ENCODE data around the gene WNT9B. TPM values are rescaled to one million over a fixed set of nuclear protein-coding genes. Genes with fewer than 3 reads are reported as not detected.
"Not testable (repeated sequence)": the region's sequence is repeated elsewhere in the genome, so short reads cannot be mapped to it uniquely, and the experiment has no call there.

Gene WNT9B
- total and polyA plus RNA-seq, 5 donors from 2014 or later: not detected

GRCh38 chr17:46911311-46911710 is 59.9 kb downstream of the WNT9B start:
- Histone ChIP-seq H3K27me3 (ENCODE audit: control insufficient read depth, insufficient read depth, low read length) (peaks cover 1% of the 10 kb centered on the region), H3K4me3 (ENCODE audit: low read depth, low read length) (no peak overlapping the region), H3K4me1 (ENCODE audit: control insufficient read depth, insufficient read depth, low read length, poor library complexity, severe bottlenecking) (no peaks in the 10 kb centered on the region), H3K9me3 (ENCODE audit: control insufficient read depth in 2 of 2, low read length in 2 of 2) (no peaks in the 10 kb centered on the region), H3K36me3 (ENCODE audit: control insufficient read depth, insufficient read depth, low read length) (no peaks in the 10 kb centered on the region), H3K27ac (ENCODE audit: insufficient read depth, low read length, poor library complexity, severe bottlenecking) (no peak overlapping the region)
- DNase-seq: no peak
- ATAC-seq (ENCODE audit: low read depth in 2 of 2): no peak
- no peak overlapping the region for H3K27ac Mint-ChIP-seq
- no peaks in the 10 kb centered on the region for H3K4me1 Mint-ChIP-seq
- no peak overlapping the region for H3K4me3 Mint-ChIP-seq
- H3K9me3 Mint-ChIP-seq: peaks cover 0 to 1% (median 0%) of the 10 kb centered on the region in 7 donors
- peaks cover 6% of the 10 kb centered on the region for H3K27me3 Mint-ChIP-seq
- H3K36me3 Mint-ChIP-seq: peaks cover 3% of the 10 kb centered on the region

GRCh38 chr17:46915596-46915995 is 64.2 kb downstream of the WNT9B start:
- peaks cover 0 to 2% (median 0%) of the 10 kb centered on the region in 4 donors for H3K4me1 Mint-ChIP-seq
- no peak overlapping the region for H3K27ac Mint-ChIP-seq
- H3K27me3 ChIP-seq (ENCODE audit: control insufficient read depth, insufficient read depth, low read length): peaks cover 1% of the 10 kb centered on the region
- H3K4me1 ChIP-seq (ENCODE audit: control insufficient read depth, insufficient read depth, low read length, poor library complexity, severe bottlenecking): no peaks in the 10 kb centered on the region
- no peaks in the 10 kb centered on the region for H3K9me3 ChIP-seq (ENCODE audit: control insufficient read depth in 2 of 2, low read length in 2 of 2)
- no peak for ATAC-seq (ENCODE audit: low read depth in 2 of 2)
- H3K4me3 Mint-ChIP-seq: no peak overlapping the region
- H3K9me3 Mint-ChIP-seq: no peaks in the 10 kb centered on the region
- no peak overlapping the region for H3K27ac ChIP-seq (ENCODE audit: insufficient read depth, low read length, poor library complexity, severe bottlenecking)
- H3K36me3 ChIP-seq (ENCODE audit: control insufficient read depth, insufficient read depth, low read length): no peaks in the 10 kb centered on the region
- H3K27me3 Mint-ChIP-seq: peaks cover 21% of the 10 kb centered on the region
- H3K4me3 ChIP-seq (ENCODE audit: low read depth, low read length): no peak overlapping the region
- peaks cover 3% of the 10 kb centered on the region for H3K36me3 Mint-ChIP-seq
- no peak for DNase-seq

GRCh38 chr17:46916211-46916610 is 64.8 kb downstream of the WNT9B start:
- Mint-ChIP-seq H3K9me3 (no peaks in the 10 kb centered on the region), H3K27me3 (peaks cover 24% of the 10 kb centered on the region), H3K36me3 (peaks cover 3% of the 10 kb centered on the region), H3K27ac (no peak overlapping the region), H3K4me3 (no peak overlapping the region), H3K4me1 (peaks cover 0 to 2% (median 0%) of the 10 kb centered on the region in 4 donors)
- Histone ChIP-seq H3K27ac (ENCODE audit: insufficient read depth, low read length, poor library complexity, severe bottlenecking) (no peak overlapping the region), H3K27me3 (ENCODE audit: control insufficient read depth, insufficient read depth, low read length) (peaks cover 1% of the 10 kb centered on the region), H3K9me3 (ENCODE audit: control insufficient read depth in 2 of 2, low read length in 2 of 2) (no peaks in the 10 kb centered on the region), H3K4me1 (ENCODE audit: control insufficient read depth, insufficient read depth, low read length, poor library complexity, severe bottlenecking) (no peaks in the 10 kb centered on the region), H3K36me3 (ENCODE audit: control insufficient read depth, insufficient read depth, low read length) (no peaks in the 10 kb centered on the region), H3K4me3 (ENCODE audit: low read depth, low read length) (no peak overlapping the region)
- ATAC-seq (ENCODE audit: low read depth in 2 of 2): no peak
- no peak for DNase-seq

GRCh38 chr17:46916623-46917022 is 65.2 kb downstream of the WNT9B start:
- no peaks in the 10 kb centered on the region for H3K36me3 ChIP-seq (ENCODE audit: control insufficient read depth, insufficient read depth, low read length)
- H3K4me3 Mint-ChIP-seq: no peak overlapping the region
- peaks cover 3% of the 10 kb centered on the region for H3K36me3 Mint-ChIP-seq
- no peaks in the 10 kb centered on the region for H3K9me3 Mint-ChIP-seq
- H3K4me1 Mint-ChIP-seq: peaks cover 0 to 2% (median 0%) of the 10 kb centered on the region in 4 donors
- DNase-seq (no peak), ATAC-seq (ENCODE audit: low read depth in 2 of 2) (no peak)
- H3K27me3 Mint-ChIP-seq: peaks cover 24% of the 10 kb centered on the region
- H3K27ac ChIP-seq (ENCODE audit: insufficient read depth, low read length, poor library complexity, severe bottlenecking): no peak overlapping the region
- no peak overlapping the region for H3K27ac Mint-ChIP-seq
- H3K4me1 ChIP-seq (ENCODE audit: control insufficient read depth, insufficient read depth, low read length, poor library complexity, severe bottlenecking): no peaks in the 10 kb centered on the region
- peaks cover 1% of the 10 kb centered on the region for H3K27me3 ChIP-seq (ENCODE audit: control insufficient read depth, insufficient read depth, low read length)
- H3K4me3 ChIP-seq (ENCODE audit: low read depth, low read length): no peak overlapping the region
- H3K9me3 ChIP-seq (ENCODE audit: control insufficient read depth in 2 of 2, low read length in 2 of 2): no peaks in the 10 kb centered on the region

GRCh38 chr17:46917041-46917440 is 65.7 kb downstream of the WNT9B start:
- Mint-ChIP-seq H3K9me3 (no peaks in the 10 kb centered on the region), H3K4me3 (no peak overlapping the region), H3K36me3 (peaks cover 3% of the 10 kb centered on the region), H3K27me3 (peaks cover 24% of the 10 kb centered on the region), H3K27ac (no peak overlapping the region), H3K4me1 (peaks cover 0 to 3% (median under 1%) of the 10 kb centered on the region in 4 donors)
- Histone ChIP-seq H3K4me1 (ENCODE audit: control insufficient read depth, insufficient read depth, low read length, poor library complexity, severe bottlenecking) (no peaks in the 10 kb centered on the region), H3K4me3 (ENCODE audit: low read depth, low read length) (no peak overlapping the region), H3K9me3 (ENCODE audit: control insufficient read depth in 2 of 2, low read length in 2 of 2) (no peaks in the 10 kb centered on the region), H3K27me3 (ENCODE audit: control insufficient read depth, insufficient read depth, low read length) (peaks cover 1% of the 10 kb centered on the region), H3K36me3 (ENCODE audit: control insufficient read depth, insufficient read depth, low read length) (no peaks in the 10 kb centered on the region), H3K27ac (ENCODE audit: insufficient read depth, low read length, poor library complexity, severe bottlenecking) (no peak overlapping the region)
- ATAC-seq (ENCODE audit: low read depth in 2 of 2): no peak
- DNase-seq: no peak

GRCh38 chr17:46917516-46917915 is 66.1 kb downstream of the WNT9B start:
- no peak for DNase-seq
- H3K9me3 ChIP-seq (ENCODE audit: control insufficient read depth in 2 of 2, low read length in 2 of 2): no peaks in the 10 kb centered on the region
- Mint-ChIP-seq H3K9me3 (no peaks in the 10 kb centered on the region), H3K27ac (no peak overlapping the region), H3K36me3 (peaks cover 3% of the 10 kb centered on the region), H3K27me3 (peaks cover 24% of the 10 kb centered on the region), H3K4me1 (peaks cover 0 to 6% (median under 1%) of the 10 kb centered on the region in 4 donors), H3K4me3 (no peak overlapping the region)
- peaks cover 1% of the 10 kb centered on the region for H3K27me3 ChIP-seq (ENCODE audit: control insufficient read depth, insufficient read depth, low read length)
- peaks cover 1% of the 10 kb centered on the region for H3K4me1 ChIP-seq (ENCODE audit: control insufficient read depth, insufficient read depth, low read length, poor library complexity, severe bottlenecking)
- H3K36me3 ChIP-seq (ENCODE audit: control insufficient read depth, insufficient read depth, low read length): no peaks in the 10 kb centered on the region
- H3K4me3 ChIP-seq (ENCODE audit: low read depth, low read length): no peak overlapping the region
- ATAC-seq (ENCODE audit: low read depth in 2 of 2): no peak
- H3K27ac ChIP-seq (ENCODE audit: insufficient read depth, low read length, poor library complexity, severe bottlenecking): no peak overlapping the region

GRCh38 chr17:46921962-46922361 is 70.6 kb downstream of the WNT9B start:
- peaks cover 18% of the 10 kb centered on the region for H3K4me1 ChIP-seq (ENCODE audit: control insufficient read depth, insufficient read depth, low read length, poor library complexity, severe bottlenecking)
- Mint-ChIP-seq H3K4me3 (peak overlapping the region; percentile 74 to 96 (median 78)), H3K27ac (peak overlapping the region in 1 of 3 donors; percentile 100), H3K27me3 (peaks cover 13% of the 10 kb centered on the region), H3K4me1 (peaks cover 25 to 49% (median 38%) of the 10 kb centered on the region in 4 donors)
- H3K9me3 ChIP-seq (ENCODE audit: control insufficient read depth in 2 of 2, low read length in 2 of 2); H3K27ac ChIP-seq (ENCODE audit: insufficient read depth, low read length, poor library complexity, severe bottlenecking); ATAC-seq (ENCODE audit: low read depth in 2 of 2); DNase-seq; H3K4me3 ChIP-seq (ENCODE audit: low read depth, low read length); H3K27me3 ChIP-seq (ENCODE audit: control insufficient read depth, insufficient read depth, low read length); H3K36me3 Mint-ChIP-seq; H3K36me3 ChIP-seq (ENCODE audit: control insufficient read depth, insufficient read depth, low read length); H3K9me3 Mint-ChIP-seq: not testable (repeated sequence)

- Mint-ChIP-seq H3K27ac (peak overlapping the region; percentile 100), H3K9me3 (no peaks in the 10 kb centered on the region), H3K27me3 (peaks cover 8% of the 10 kb centered on the region), H3K36me3 (peaks cover 4% of the 10 kb centered on the region), H3K4me3 (peak overlapping the region; percentile 93 to 96 (median 96)), H3K4me1 (peaks cover 30 to 54% (median 43%) of the 10 kb centered on the region in 4 donors)
- DNase-seq: no peak
- Histone ChIP-seq H3K9me3 (ENCODE audit: control insufficient read depth in 2 of 2, low read length in 2 of 2) (no peaks in the 10 kb centered on the region), H3K27ac (ENCODE audit: insufficient read depth, low read length, poor library complexity, severe bottlenecking) (peak overlapping the region; percentile 89), H3K27me3 (ENCODE audit: control insufficient read depth, insufficient read depth, low read length) (no peaks in the 10 kb centered on the region), H3K36me3 (ENCODE audit: control insufficient read depth, insufficient read depth, low read length) (no peaks in the 10 kb centered on the region), H3K4me1 (ENCODE audit: control insufficient read depth, insufficient read depth, low read length, poor library complexity, severe bottlenecking) (peaks cover 23% of the 10 kb centered on the region), H3K4me3 (ENCODE audit: low read depth, low read length) (peak overlapping the region; percentile 98)
- ATAC-seq (ENCODE audit: low read depth in 2 of 2): peak in 1 of 2 donors; percentile 2
These were observed 71.1 kb downstream of the WNT9B start for GRCh38 chr17:46922487-46922803.

Measured in CD4-positive, CD25-positive, alpha-beta regulatory T cell (primary cell).